WTC11 (cell line): ENCODE results near the gene CCDC137.

Source experiments
- CREB1 ChIP-seq: sonication (generic); formaldehyde crosslinking; IDR thresholded peaks from 2 replicates; pipeline ENCODE4 v1.8.0; 2023; ENCODE audit warnings: mild to moderate bottlenecking, missing genetic modification reagents
- TEAD4 ChIP-seq: sonication (generic); formaldehyde crosslinking; IDR thresholded peaks from 2 replicates; pipeline ENCODE4 v1.8.0; 2022; ENCODE audit warnings: mild to moderate bottlenecking, missing genetic modification reagents

GRCh38 chr17:81716674-81716996 is 50.1 kb downstream of the CCDC137 start:
- TF ChIP-seq CREB1 (CRISPR knock-in tag) (no peak), TEAD4 (CRISPR knock-in tag) (no peak)
